Activated naive CD8-positive, alpha-beta T cell treated with anti-CD3 and anti-CD28 coated beads, Interleukin-2, amount 10 ng/mL, durations not matched to agents 7 days and 5 days (primary cell): Measurements from ENCODE around the gene POU2F1. TPM values are rescaled to one million over a fixed set of nuclear protein-coding genes. Genes with fewer than 3 reads are reported as not detected.

Experiments
- total RNA-seq, 2 experiments: library from RNA; stranded (reverse); gene quantifications; one replicate each; pipeline ENCODE4 v1.2.3, GENCODE V29; 2021

Gene POU2F1
- total RNA-seq, 2 experiments from 2014 or later = 25.6 to 28.0 TPM

Other genes with a start within 250 kb of the POU2F1 start
- 1 to 10 TPM; 3.5 to 4.3 TPM for gene ILDR2, start 245.3 kb upstream of the POU2F1 start, total RNA-seq
- gene MAEL, start 231.6 kb upstream of the POU2F1 start, total RNA-seq = not detected
- gene GPA33, start 130.5 kb upstream of the POU2F1 start, total RNA-seq = 1 to 10 TPM; 3.0 TPM
- gene STYXL2, start 126.8 kb upstream of the POU2F1 start, total RNA-seq = not detected